GM12873 (cell line): ENCODE measurements around the gene GANC.

Experiments used
- CTCF ChIP-seq: IDR thresholded peaks from 2 replicates; pipeline ENCODE4 v1.5.1; 2012; ENCODE audit warnings: low read depth, mild to moderate bottlenecking, moderate library complexity, low read length, control low read depth; ENCODE audit not compliant: insufficient read depth; ENCODE audit errors: missing control alignments

GANC gene

GRCh38 chr15:42272939-42273899 is at the start of gene GANC, which contains the start of gene TMEM87A:
TSS of gene GANC (plus strand) at chr15:42273201. CDS start at chr15:42274482, 1,281 bp downstream.
TSS of gene TMEM87A (minus strand) at chr15:42273433. CDS start at chr15:42273398, 35 bp downstream.
- no peak for TF ChIP-seq CTCF

GRCh38 chr15:42226648-42227047 is 46.4 kb upstream of the GANC start:
- no peak for TF ChIP-seq CTCF

- TF ChIP-seq CTCF: no peak
Observed at GRCh38 chr15:42228036-42228435, 45.0 kb upstream of the GANC start.

DNA sequence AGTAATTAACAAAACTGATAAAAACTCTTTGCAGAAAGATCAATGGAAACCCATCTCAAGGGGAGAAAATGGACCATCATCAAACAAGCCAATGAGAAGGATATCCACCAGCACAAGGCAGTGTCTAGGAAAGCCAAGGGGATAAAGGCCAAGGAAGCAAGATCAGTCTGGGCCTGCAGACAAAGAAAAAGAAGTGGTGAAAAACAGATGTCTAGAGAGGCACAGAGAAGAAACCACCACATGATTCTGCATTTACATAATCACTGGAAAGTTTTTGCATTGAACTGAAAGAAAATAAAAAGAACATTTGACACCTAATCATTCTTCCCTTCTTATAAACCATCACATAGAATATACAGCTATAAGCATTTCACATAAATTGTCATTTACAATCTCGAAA is 41.9 kb upstream of the GANC start:
- TF ChIP-seq CTCF: no peak

GRCh38 chr15:42232606-42233005 is 40.4 kb upstream of the GANC start:
- no peak for TF ChIP-seq CTCF

DNA sequence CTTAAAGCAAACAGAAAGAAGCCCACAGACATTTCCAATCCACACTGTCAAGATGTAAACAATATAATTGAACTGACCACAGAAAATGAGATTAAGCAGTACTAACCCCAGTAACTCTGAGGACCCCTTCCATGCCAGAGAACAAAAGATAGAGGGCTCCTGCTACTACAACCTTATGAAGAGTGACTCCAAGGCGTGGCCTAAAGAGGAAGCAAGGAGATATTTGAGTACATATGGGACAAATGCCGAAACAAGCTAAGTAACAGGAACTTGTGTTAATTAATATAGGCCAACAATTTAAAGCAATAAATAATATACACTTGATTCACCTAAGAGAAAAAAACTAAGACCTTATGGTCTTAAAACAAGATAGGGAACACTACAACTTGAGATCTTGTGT is 39.9 kb upstream of the GANC start:
- no peak for TF ChIP-seq CTCF

- no peak for TF ChIP-seq CTCF
Observed at GRCh38 chr15:42239528-42240182, 33.3 kb upstream of the GANC start.
